ENCODE measurements around the gene ADAM15.

ADAM15 gene

GRCh38 chr1:155052439-155053395, 1.6 kb downstream of the ADAM15 start:
- DNase-seq = peak; percentile 50

DNA sequence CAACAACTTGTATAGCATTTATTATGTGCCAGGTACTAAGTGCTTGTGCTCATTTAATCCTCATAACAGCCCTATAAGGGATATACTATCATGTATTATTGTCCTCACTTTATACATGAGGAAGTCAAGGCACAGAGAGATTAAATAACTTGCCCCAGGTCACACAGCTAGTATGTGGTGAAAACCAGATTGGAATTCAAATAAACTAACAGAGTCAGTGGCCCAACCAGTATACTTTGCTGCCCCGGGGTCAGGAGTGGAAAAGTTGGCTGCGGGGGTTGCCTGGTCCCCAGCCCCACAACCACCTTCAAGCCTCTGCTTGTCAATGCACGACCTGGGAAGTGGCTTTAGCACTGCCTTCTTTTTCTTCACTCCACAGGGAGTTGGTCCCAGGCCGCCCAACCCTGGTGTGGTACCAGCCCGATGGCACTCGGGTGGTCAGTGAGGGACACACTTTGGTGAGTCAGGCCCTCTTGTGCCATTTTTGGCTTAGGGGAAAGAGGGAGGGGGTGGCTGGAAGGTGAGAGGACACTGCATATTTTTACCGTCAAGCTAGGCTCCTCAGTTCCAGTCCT, 2.5 kb downstream of the ADAM15 start:
- DNase-seq = no peak

DNA sequence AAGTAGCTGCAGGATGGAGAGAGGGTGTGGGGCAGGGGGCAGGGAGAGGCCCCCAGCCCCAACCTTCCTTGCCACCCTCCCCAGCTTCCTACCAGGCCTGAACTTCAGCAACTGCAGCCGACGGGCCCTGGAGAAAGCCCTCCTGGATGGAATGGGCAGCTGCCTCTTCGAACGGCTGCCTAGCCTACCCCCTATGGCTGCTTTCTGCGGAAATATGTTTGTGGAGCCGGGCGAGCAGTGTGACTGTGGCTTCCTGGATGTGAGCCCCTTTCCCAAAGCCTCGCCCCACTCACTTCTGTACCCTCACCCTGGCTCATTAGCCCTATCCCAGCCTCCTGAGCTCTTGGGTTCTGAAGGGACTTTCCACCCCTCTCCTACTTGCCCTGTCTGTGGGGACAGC, 6.0 kb downstream of the ADAM15 start:
- no peak for DNase-seq

GRCh38 chr1:155057788-155058211, 6.7 kb downstream of the ADAM15 start:
- no peak for DNase-seq

GRCh38 chr1:155060736-155061135, 9.6 kb downstream of the ADAM15 start:
- DNase-seq = no peak

DNA sequence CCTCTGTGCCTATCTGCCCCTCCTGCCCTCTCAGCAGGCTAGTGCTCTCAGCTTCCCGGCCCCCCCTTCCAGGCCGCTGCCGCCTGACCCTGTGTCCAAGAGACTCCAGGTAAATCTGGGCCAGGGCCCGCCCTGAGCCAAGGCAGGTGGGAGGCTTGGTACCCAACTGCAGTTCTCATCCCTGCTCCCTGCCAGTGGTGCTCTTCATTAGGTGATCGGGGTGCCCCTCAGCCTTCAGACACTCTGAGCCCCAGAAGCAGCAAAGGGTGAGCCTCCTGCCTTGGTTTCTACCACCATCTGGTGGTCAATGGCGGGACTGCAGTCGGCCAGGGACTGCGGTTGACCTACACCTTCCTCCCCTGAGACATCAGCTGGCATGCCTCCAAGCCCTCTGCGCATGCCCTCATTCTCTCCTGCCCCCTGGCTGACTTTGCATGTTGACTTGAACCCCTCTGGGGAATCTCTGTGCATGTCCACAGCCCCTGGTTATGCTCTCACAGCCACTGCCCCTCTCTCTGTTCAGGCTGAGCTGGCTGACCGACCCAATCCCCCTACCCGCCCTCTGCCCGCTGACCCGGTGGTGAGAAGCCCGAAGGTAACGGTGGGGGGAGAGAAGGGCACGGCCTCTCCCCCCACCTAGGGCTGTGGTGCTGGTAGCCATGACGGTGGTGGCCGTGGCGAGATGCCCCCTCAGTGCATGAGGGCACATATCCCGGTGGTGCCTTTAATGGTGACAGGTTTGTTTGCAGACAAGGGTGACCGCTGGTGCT, 10.4 kb downstream of the ADAM15 start:
- peak; percentile 96 for DNase-seq

DNA sequence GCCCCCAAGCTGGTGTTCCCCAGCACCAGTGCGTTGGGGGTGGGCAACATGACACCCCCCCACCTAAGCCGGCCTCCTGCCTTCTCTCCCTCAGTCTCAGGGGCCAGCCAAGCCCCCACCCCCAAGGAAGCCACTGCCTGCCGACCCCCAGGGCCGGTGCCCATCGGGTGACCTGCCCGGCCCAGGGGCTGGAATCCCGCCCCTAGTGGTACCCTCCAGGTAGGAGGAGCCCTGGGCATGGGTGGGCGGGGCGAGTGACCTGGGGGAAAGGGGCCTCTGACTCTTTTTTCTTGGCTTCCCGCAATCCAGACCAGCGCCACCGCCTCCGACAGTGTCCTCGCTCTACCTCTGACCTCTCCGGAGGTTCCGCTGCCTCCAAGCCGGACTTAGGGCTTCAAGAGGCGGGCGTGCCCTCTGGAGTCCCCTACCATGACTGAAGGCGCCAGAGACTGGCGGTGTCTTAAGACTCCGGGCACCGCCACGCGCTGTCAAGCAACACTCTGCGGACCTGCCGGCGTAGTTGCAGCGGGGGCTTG, 11.1 kb downstream of the ADAM15 start:
- DNase-seq = no peak

DNA sequence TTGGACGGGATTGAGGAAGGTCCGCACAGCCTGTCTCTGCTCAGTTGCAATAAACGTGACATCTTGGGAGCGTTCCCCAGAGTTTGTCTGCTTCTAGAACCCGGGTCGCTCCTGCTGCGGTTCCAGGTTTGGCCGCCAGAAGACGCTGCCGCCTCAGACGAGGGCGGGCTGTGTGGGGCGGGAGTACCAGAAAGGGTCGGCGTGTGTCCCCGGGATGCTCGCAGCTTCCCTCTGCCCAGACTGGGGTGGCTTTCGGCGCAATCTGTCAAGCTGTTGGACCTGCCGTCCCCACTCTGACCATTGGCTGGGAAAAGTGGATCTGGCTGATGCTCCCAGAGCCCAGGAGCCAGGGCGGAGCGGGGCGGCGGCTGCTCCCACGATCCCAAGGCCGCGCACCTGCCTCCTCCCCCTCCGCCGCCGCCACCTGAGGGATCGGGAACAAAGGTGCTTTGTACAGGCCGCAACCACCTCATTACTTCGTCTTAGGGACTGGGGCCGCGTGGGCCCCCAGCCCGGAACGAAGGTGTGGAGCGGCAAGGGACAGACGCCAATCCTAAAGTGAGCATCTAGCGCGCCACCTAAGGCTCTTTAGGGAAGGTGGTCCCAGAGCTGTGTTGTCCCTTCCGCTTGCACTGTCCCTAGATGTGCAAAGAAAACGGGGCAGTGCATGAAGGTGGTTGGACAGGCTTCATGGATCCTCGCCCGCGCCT, 11.7 kb downstream of the ADAM15 start:
- peak; percentile 84 for DNase-seq

DNA sequence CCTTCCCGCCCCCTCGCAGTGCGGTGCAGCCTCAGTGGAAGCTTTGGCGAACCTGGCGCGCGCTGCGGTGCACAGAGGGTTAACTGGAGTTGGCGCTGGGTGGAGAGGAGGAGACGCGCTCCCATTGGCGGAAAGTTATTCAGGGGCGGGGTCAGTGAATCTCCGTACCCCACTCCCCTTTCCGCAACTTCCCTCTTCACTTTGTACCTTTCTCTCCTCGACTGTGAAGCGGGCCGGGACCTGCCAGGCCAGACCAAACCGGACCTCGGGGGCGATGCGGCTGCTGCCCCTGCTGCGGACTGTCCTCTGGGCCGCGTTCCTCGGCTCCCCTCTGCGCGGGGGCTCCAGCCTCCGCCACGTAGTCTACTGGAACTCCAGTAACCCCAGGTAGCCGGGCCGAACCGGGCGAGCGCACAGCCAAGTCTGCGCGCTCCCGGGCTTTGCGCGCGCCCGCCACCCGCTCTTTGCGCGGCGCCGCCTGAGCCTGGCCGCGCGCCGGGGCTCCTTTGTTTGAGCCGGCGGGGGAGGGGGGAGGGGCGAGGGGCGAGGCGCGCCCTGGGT, 12.5 kb downstream of the ADAM15 start, which contains the start of gene EFNA4:
EFNA4 (plus strand) TSS at position 191 of the 561 bp plus-strand sequence; CDS start at position 275, 84 bp downstream.
- DNase-seq = peak; percentile 88

GRCh38 chr1:155064111-155064831, 13.2 kb downstream of the ADAM15 start:
- DNase-seq = no peak

GRCh38 chr1:155064832-155065429, 13.8 kb downstream of the ADAM15 start:
- no peak for DNase-seq

GRCh38 chr1:155066777-155067176, 15.7 kb downstream of the ADAM15 start:
- DNase-seq = no peak

DNA sequence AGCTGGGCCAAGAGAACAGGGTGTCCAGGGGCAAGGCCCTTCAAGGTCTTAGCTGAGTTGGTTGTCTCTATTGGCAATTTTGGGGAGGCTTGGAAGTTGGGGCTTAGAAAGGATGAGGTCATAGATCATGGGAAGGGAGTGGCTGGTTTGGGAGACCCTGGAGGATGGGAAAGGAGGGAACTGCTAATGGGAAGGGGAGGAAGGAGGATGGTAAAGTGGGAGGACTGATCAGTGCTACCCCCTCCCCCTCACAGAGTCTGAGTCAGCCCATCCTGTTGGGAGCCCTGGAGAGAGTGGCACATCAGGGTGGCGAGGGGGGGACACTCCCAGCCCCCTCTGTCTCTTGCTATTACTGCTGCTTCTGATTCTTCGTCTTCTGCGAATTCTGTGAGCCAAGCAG, 17.5 kb downstream of the ADAM15 start:
- no peak for DNase-seq

GRCh38 chr1:155069551-155070157, 18.5 kb downstream of the ADAM15 start:
- DNase-seq = no peak

- DNase-seq = no peak
Measured at GRCh38 chr1:155070158-155070621, 19.1 kb downstream of the ADAM15 start.

DNA sequence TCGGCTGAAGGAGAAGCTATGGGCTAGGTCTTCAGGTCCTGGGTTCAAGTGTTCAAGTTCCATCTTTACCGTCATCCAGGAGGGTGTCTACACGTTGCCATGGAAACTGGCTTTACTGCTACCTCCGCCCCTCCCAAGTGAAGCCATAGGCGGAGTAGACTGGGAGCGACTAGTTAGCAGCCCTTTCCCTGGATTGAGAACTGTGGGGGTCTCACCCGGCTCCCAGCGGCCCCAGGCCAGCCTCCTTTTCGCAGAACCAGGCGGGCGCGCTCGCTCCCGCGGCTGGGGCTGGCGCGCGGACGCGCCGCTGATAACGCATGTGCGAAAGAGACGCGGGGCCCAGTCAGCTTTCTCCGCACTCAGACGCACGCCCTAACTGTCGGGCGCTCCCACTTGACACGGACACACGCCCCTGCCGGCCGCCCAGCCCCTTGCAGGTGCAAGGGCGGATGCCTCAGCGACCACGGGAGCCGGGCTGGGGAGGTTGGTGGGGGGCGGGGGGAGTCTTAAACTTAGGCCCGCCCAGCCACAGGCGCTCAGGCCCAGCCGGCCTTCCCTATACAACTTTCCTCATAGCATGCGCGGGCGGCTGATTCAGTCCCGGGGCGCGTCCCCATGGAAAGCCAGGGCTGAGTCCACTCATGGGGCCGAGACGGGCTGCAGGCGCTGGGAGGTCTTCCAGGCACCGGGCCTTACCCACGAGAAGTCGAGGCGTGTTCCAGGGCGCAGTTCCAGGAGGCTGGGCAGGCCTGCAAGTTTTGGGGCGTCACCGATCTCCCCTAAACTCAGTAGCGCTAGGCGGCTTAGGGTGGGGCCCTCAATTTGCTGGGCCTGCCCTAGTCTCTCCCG, 19.8 kb downstream of the ADAM15 start:
- peak; percentile 79 for DNase-seq

GRCh38 chr1:155071701-155072100, 20.6 kb downstream of the ADAM15 start:
- no peak for DNase-seq

- DNase-seq = no peak
Measured at GRCh38 chr1:155072531-155073289, 21.6 kb downstream of the ADAM15 start.

All from activated CD4-positive, alpha-beta T cell treated with anti-CD3 and anti-CD28 coated beads, Interleukin-2, Interleukin-6, amounts not matched to agents 100 ng/mL and 50 ng/mL, durations not matched to agents 16 hours and 8 hours (primary cell).